Measurements from ENCODE around the gene STING1. TPM values are rescaled to one million over a fixed set of nuclear protein-coding genes. Genes with fewer than 3 reads are reported as not detected.
A peak's percentile ranks its signal among the peaks of the same experiment; 100 is the strongest.
"Not testable (repeated sequence)": the region's sequence is repeated elsewhere in the genome, so short reads cannot be mapped to it uniquely, and the experiment has no call there.

STING1 gene
- total RNA-seq, 3 donors from 2014 or later = 139 to 261 (median 172) TPM

DNA sequence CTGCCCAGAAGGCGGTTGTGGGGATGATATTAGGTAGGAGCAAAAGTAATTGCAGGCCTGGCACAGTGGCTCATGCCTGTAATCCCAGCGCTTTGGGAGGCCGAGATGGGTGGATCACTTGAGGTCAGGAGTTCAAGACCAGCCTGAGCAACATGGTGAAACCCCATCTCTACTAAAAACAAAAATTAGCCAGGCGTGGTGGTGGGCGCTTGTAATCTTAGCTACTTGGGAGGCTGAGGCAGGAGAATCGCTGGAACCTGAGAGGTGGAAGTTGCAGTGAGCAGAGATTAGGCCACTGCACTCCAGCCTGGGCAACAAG, 291 bp upstream of the STING1 start:
- peak overlapping the region; percentile 88 for H3K4me3 Mint-ChIP-seq
- not testable (repeated sequence) for ATAC-seq; DNase-seq; H3K27me3 Mint-ChIP-seq (ENCODE audit: low read depth); H3K9me3 Mint-ChIP-seq
- peaks cover 11% of the 10 kb centered on the region for H3K36me3 Mint-ChIP-seq (ENCODE audit: insufficient read depth)
- H3K4me1 Mint-ChIP-seq (ENCODE audit: low read depth) = peaks cover 32% of the 10 kb centered on the region

DNA sequence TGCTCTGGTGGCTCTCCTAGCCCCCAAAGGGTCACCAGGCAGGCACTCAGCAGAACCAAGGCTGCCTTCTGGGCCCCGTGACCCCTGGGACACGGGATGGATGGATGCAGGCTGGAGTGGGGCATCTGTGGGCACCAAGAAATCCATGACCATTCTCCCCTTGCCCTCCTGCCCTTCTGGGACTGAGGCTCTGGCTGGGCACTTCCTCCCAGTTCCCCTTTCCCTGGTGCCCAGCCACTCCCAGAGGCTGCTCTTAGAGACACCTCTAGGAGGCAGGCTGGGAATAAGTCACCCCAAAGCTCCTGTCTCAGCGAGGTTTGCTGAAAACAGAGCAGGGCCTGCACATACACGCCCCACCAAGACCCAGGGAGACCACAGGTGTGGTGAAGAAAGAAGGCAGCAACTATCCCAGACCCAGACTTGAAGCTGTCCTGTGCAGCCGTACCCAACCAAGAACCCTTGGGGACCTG, 943 bp downstream of the STING1 start:
- Mint-ChIP-seq H3K9me3 (no peaks in the 10 kb centered on the region), H3K27me3 (ENCODE audit: low read depth) (no peaks in the 10 kb centered on the region), H3K4me3 (peak overlapping the region; percentile 88), H3K4me1 (ENCODE audit: low read depth) (peaks cover 38% of the 10 kb centered on the region), H3K36me3 (ENCODE audit: insufficient read depth) (peaks cover 11% of the 10 kb centered on the region)
- no peak for DNase-seq
- peak; percentile 17 to 20 for ATAC-seq

DNA sequence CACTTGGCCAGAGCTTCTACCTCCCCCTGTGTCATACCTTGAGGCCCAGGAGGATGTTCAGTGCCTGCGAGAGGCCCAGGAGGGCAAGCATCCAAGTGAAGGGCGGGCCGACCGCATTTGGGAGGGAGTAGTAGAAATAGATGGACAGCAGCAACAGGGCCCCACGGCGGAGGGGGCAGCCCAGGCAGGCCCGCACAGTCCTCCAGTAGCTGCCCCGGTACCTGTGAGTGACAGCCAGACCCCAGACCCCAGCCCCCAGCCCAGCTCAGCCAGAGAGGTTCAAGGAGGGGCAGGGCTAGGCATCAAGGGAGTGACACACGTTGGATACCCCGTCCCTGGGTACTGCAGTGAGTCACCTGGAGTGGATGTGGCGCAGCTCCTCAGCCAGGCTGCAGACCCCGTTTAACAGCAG, 1.4 kb downstream of the STING1 start:
- Mint-ChIP-seq H3K36me3 (ENCODE audit: insufficient read depth) (peaks cover 11% of the 10 kb centered on the region), H3K4me1 (ENCODE audit: low read depth) (peaks cover 39% of the 10 kb centered on the region)
- peak; percentile 46 to 57 for ATAC-seq

DNA sequence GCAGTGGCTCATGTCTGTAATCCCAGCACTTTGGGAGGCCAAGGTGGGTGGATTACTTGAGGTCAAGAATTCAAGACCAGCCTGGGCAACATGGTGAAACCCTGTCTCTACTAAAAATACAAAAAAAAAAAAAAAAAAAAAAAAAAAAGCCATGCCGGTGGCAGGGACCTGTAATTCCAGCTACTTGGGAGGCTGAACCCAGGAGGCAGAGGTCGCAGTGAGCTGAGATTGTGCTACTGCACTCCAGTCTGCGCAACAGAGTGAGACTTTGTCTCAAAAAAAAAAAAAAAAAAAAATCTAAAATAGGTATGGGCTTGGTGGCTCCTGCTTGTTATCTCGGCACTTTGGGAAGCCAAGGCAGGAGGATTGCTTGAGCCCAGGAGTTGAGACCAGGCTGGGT, 2.8 kb downstream of the STING1 start:
- peaks cover 17% of the 10 kb centered on the region for H3K36me3 Mint-ChIP-seq (ENCODE audit: insufficient read depth)
- DNase-seq; H3K27me3 Mint-ChIP-seq (ENCODE audit: low read depth); ATAC-seq; H3K9me3 Mint-ChIP-seq: not testable (repeated sequence)
- H3K4me3 Mint-ChIP-seq = peak overlapping the region; percentile 64
- H3K4me1 Mint-ChIP-seq (ENCODE audit: low read depth) = peaks cover 52% of the 10 kb centered on the region

More for the DNA sequence above, 1.4 kb downstream of the STING1 start:
- Mint-ChIP-seq H3K4me3 (peak overlapping the region; percentile 88), H3K9me3 (no peaks in the 10 kb centered on the region), H3K27me3 (ENCODE audit: low read depth) (no peaks in the 10 kb centered on the region)
- peak; percentile 40 for DNase-seq

DNA sequence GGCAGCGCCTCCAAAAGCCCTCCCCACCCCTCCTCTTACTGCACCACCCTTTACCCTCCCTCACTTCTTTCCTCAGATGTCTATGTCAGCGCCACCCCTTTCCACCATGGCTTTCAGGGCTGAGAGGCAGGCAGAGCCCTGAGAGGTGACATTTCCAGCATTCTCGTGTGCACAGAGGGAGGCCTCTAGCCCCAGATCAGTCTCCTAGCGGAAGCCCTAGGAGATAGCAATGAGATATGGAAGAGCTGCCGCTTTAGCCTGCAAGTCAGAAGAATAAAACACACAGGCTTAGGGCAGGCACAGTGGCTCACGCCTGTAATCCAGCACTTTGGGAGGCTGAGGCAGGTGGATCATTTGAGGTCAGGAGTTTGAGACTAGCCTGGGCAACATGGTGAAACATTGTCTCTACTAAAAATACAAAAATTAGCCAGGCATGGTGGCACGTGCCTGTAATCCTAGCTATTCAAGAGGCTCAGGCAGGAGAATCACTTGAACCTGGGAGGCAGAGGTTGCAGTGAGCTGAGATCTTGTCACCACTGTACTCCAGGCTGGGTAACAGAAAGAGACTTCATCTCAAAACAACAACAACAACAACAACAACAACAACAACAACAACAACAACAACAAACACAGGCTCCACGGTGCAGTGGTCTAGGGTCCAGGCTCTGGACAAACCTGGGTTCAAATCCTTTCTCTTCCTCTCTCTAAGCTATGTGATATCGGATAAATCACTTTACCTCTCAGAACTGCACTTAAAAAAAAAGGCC, 3.7 kb downstream of the STING1 start:
- Mint-ChIP-seq H3K36me3 (ENCODE audit: insufficient read depth) (peaks cover 19% of the 10 kb centered on the region), H3K4me1 (ENCODE audit: low read depth) (peaks cover 60% of the 10 kb centered on the region), H3K4me3 (peak overlapping the region; percentile 64)
- not testable (repeated sequence) for H3K9me3 Mint-ChIP-seq; ATAC-seq; H3K27me3 Mint-ChIP-seq (ENCODE audit: low read depth); DNase-seq

DNA sequence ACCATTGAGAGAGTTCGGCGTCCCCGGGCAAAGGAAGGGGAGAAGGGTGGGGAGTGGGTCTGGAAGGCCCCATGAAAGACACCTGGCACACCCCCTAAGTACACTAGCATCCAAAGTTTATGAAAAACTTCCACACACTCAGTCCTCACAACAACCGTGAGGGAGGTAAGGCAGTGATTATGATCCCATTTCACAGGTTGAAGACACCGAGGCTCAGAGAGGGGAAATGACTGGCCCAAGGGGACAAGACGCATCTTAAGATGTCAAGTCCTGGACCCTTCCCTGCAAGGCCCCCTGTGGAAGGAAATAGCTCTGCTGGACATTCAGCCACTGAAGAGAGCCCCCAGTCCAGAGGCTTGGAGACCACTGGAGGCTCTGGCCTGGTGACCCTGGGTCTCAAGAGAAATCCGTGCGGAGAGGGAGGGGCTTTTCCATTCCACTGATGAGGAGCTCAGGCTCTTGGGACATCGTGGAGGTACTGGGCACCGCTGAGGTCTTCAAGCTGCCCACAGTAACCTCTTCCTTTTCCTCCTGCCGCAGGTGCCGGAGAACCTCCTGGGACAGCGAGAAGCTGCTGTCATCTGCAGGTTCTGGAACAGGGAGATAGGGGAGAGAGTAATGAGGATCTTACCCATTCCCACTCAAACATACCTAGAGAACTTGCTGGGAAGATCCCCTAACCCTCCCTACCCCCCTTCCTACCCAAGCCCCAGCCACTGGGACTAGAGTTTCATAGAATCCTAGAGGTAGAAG, 6.5 kb downstream of the STING1 start:
- ATAC-seq = no peak
- H3K9me3 Mint-ChIP-seq = no peaks in the 10 kb centered on the region
- DNase-seq = no peak
- no peaks in the 10 kb centered on the region for H3K27me3 Mint-ChIP-seq (ENCODE audit: low read depth)
- peaks cover 18% of the 10 kb centered on the region for H3K36me3 Mint-ChIP-seq (ENCODE audit: insufficient read depth)
- no peak overlapping the region for H3K4me3 Mint-ChIP-seq
- peaks cover 77% of the 10 kb centered on the region for H3K4me1 Mint-ChIP-seq (ENCODE audit: low read depth)

DNA sequence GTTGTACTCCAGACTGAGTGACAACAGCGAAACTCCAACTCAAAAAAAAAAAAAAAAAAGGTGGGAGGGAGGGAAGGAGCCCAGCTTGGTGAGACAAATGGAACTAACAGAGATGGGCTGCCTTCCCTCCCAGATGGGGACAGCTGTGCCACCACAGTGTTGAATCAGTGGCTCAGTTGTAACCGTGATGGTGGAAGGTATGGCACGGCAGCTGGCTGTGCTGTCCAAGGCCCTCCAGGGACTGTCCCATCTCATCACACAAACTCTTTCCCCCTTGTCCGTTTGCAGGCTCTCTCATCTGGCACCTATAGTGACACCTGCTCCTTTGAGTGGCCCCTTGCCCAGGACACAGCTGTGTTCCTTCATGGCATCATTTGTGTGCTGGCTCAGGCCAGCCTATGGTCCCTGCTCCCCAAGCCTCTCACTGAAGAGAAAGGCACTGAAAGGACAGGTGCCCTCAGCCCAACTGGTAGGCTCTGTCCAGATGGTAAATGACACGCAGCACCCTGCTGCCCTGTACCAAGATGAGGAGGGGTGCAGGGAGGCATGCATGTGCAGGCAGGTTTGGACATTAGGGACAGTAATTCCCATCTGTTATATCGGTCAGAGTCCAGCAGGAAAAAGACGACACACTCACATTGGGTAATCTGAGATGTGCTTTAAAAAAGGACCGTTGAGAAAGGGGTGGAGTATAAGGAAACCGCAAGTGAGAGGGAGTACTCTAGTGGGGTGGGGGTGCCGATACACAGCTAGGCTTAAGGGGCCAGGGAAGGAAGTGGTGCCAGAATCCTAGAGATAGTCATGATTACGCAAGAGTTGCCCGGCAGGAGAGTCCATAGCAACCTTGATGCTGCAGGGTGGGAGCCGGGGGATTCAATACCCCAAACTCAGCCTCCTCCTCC, 7.4 kb downstream of the STING1 start:
- peak in 1 of 2 donors; percentile 15 for ATAC-seq
- H3K27me3 Mint-ChIP-seq (ENCODE audit: low read depth) = no peaks in the 10 kb centered on the region

DNA sequence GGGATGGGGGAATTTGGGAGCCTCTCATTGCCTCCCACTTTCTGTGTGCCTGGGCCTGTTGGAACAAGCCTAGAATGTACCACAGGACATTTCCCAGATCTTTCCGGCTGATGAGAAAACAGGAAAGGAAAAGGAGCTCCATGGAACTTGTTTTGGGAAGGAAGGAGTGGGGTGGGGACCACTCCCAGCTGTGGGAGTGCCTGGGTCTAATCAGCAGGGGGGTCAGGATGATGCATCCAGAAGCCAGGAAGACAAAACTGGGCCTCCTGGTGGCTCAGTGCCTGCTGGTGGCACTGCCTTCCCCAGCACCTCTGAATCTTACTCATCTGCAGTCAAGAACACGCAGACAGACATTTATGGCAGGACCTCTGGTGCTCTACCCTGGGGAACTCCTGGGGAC, 9.0 kb downstream of the STING1 start:
- H3K4me1 Mint-ChIP-seq (ENCODE audit: low read depth) = peaks cover 80% of the 10 kb centered on the region
- ATAC-seq (no peak), DNase-seq (no peak)
- no peaks in the 10 kb centered on the region for H3K27me3 Mint-ChIP-seq (ENCODE audit: low read depth)
- no peak overlapping the region for H3K4me3 Mint-ChIP-seq
- no peaks in the 10 kb centered on the region for H3K9me3 Mint-ChIP-seq
- peaks cover 10% of the 10 kb centered on the region for H3K36me3 Mint-ChIP-seq (ENCODE audit: insufficient read depth)

More for the DNA sequence above, 7.4 kb downstream of the STING1 start:
- Mint-ChIP-seq H3K4me3 (peak overlapping the region; percentile 16), H3K4me1 (ENCODE audit: low read depth) (peaks cover 77% of the 10 kb centered on the region), H3K36me3 (ENCODE audit: insufficient read depth) (peaks cover 11% of the 10 kb centered on the region), H3K9me3 (no peaks in the 10 kb centered on the region)
- DNase-seq = no peak

DNA sequence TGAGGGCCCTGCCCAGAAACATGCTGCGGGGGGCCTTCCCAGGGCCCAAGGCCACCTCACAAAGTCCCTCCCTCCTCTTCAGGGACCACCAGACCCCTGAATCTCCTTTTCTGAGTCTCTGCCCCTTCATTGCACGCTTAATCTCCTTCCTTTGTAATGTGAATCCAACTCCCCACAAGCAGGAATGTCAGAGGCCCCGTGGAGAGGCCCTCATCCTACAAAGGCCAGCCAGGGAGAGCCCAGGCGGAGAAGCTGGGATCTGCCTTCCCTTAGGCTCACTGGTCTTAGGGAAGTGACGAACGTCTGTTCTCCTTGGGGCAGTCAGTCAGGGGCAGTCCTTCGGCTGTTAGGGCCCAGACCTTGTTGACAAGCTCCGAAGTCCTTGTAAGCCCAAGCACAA, 9.5 kb downstream of the STING1 start:
- no peak overlapping the region for H3K4me3 Mint-ChIP-seq

DNA sequence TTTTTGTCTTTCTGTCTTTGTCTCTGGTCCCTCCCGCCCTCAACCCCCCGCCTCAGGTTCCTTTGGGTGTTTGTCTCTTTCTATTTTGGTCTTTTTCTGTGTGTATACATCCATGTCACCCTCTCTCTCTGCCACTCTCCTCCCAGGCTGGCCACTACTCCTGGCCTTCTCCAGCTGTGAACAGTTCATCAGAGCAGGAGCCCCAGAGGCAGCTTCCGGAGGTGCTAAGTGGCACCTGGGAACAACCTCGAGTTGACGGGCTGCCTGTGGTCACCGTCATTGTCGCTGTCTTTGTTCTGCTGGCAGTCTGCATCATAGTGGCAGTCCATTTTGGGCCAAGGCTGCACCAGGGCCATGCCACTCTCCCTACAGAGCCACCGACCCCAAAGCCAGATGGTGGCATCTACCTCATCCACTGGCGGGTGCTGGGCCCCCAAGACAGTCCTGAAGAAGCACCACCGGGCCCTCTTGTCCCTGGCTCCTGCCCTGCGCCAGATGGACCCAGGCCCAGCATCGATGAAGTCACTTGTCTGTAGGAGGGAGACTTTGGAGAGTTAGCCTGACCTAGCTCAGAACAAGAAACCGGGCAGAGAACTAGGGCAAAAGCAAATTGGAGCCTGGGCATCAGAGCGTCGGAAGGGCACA, 10.1 kb downstream of the STING1 start:
- peak overlapping the region; percentile 65 for H3K4me3 Mint-ChIP-seq
- H3K9me3 Mint-ChIP-seq = no peaks in the 10 kb centered on the region
- H3K4me1 Mint-ChIP-seq (ENCODE audit: low read depth) = peaks cover 80% of the 10 kb centered on the region
- DNase-seq (no peak), ATAC-seq (no peak)
- H3K36me3 Mint-ChIP-seq (ENCODE audit: insufficient read depth) = peaks cover 7% of the 10 kb centered on the region
- no peaks in the 10 kb centered on the region for H3K27me3 Mint-ChIP-seq (ENCODE audit: low read depth)

More for the DNA sequence above, 9.5 kb downstream of the STING1 start:
- ATAC-seq (no peak), DNase-seq (no peak)
- peaks cover 80% of the 10 kb centered on the region for H3K4me1 Mint-ChIP-seq (ENCODE audit: low read depth)
- H3K27me3 Mint-ChIP-seq (ENCODE audit: low read depth) = no peaks in the 10 kb centered on the region
- H3K36me3 Mint-ChIP-seq (ENCODE audit: insufficient read depth) = peaks cover 7% of the 10 kb centered on the region
- no peaks in the 10 kb centered on the region for H3K9me3 Mint-ChIP-seq

DNA sequence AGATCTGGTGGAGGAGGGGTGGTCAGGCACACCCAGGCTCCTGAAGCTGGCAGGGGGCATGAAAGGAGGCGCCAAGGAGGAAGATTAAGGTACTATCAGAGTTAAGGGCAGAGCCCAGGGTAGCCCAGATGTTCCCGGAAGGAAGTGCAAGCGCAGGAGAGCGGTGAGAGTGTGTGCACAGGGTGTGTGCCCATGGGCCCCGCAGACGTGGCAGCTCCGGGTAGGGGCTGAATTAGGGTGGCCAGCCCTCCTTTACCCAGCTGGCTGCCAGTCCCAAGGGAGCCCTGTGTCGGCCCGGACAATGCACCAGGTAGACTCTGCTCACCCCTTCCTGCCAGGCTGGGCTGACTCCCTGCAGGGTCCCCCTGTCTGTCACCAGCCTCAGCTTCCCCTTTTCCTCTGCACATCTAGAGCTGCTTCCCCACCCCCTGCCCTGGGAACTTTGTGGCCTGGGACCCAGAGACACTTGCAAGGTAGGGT, 11.7 kb downstream of the STING1 start, which contains the start of gene SMIM33:
SMIM33 (plus strand) TSS at position 184 of the 480 bp plus-strand sequence; CDS start at position 302, 118 bp downstream.
- Mint-ChIP-seq H3K4me1 (ENCODE audit: low read depth) (peaks cover 71% of the 10 kb centered on the region), H3K27me3 (ENCODE audit: low read depth) (no peaks in the 10 kb centered on the region), H3K4me3 (peak within 1 kb of the TSS; percentile 78), H3K36me3 (ENCODE audit: insufficient read depth) (peaks cover 7% of the 10 kb centered on the region), H3K9me3 (no peaks in the 10 kb centered on the region)
- ATAC-seq (peak; percentile 64 to 66), DNase-seq (no peak)

DNA sequence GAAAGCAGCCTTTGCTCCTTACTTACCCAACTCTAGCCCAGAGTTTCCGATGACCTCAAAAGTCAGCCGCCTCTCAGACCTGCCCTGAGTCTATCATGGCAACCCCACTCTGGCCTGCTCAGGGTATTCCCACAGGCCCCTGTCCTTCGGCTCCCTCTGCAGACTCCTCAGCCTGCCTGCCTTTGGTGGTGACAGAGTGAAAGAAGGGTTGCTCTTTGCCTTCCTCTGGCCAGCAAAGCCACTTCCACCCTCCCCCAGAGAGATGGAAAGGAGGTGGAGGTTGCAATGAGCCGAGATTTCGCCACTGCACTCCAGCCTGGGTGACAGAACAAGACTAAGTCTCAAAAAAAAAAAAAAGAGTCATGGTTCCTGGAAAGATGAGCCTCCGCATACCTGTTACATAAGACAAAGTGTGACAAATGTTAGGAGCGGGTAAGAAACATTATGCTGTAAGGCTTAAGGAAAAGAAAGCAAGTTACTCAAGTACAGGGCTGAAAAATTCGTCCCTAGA, 14.1 kb downstream of the STING1 start:
- no peak for DNase-seq
- peaks cover 49% of the 10 kb centered on the region for H3K4me1 Mint-ChIP-seq (ENCODE audit: low read depth)
- H3K4me3 Mint-ChIP-seq = peak overlapping the region; percentile 6
- H3K27me3 Mint-ChIP-seq (ENCODE audit: low read depth) = no peaks in the 10 kb centered on the region
- ATAC-seq = no peak
- H3K9me3 Mint-ChIP-seq = no peaks in the 10 kb centered on the region
- H3K36me3 Mint-ChIP-seq (ENCODE audit: insufficient read depth) = no peaks in the 10 kb centered on the region

DNA sequence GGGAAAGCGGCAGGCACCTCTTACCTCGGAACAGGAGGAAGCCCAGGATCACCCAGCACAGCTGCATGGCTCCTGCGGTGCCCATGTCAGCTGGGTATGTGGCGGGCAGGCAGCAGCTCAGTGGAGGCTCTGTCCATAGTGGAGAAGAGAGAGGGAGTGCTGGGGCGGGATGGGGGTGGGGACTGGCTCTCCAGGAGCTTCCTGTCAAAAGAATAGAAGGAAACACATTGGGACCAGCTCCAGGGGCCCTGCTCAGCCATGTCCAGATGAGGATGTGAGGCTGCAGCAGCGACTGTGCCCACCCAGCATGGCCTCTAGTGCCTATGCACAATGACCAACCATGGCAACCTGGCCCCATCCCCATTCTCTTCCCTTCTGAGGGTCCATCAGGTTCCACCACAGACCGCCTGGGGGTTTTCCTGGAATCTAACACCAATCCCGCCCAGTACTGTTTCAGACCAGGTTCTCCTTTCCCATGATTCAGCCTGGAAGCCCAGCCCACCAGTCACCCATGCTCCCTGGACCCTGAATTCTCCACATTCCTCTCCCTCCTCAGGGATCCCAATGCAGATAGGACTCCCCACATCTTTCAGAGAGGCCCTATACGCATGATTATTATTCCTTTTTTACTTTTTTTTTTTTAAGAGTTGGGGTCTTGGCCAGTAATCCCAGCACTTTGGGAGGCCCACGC, 19.8 kb downstream of the STING1 start, which contains the start of gene ECSCR:
ECSCR (minus strand) TSS at position 158 of the 691 bp plus-strand sequence; CDS start at position 85, 73 bp downstream.
- peaks cover 32% of the 10 kb centered on the region for H3K4me1 Mint-ChIP-seq (ENCODE audit: low read depth)
- H3K9me3 Mint-ChIP-seq = no peaks in the 10 kb centered on the region
- H3K4me3 Mint-ChIP-seq = no peak within 1 kb of the TSS
- ATAC-seq (no peak), DNase-seq (no peak)
- no peaks in the 10 kb centered on the region for H3K36me3 Mint-ChIP-seq (ENCODE audit: insufficient read depth)
- no peaks in the 10 kb centered on the region for H3K27me3 Mint-ChIP-seq (ENCODE audit: low read depth)

Data from activated T-cell treated with anti-CD3 and anti-CD28 coated beads, Interleukin-2, amount 50 U/mL, for 4 hours (primary cell).